Keratinocyte (primary cell): ENCODE data around the gene RIPK3. TPM values are rescaled to one million over a fixed set of nuclear protein-coding genes. Genes with fewer than 3 reads are reported as not detected.

Source experiments
- DNase-seq: peaks from one replicate; pipeline ENCODE4 v3.0.0-alpha.2; 2011; ENCODE audit warnings: low read depth, missing footprints, low spot score
- FAIRE-seq: peaks from 2 replicates; lab custom pipeline; 2011; peaks lifted over from hg19 to GRCh38; lab: Jason Lieb, UNC
- H2AFZ ChIP-seq: 2 replicates; pipeline ENCODE4 v1.6.0; 2012; ENCODE audit warnings: low read length, control low read depth, inconsistent platforms; ENCODE audit not compliant: control insufficient read depth
- H3K27ac ChIP-seq: 2 replicates; pipeline ENCODE4 v1.5.1; 2011; ENCODE audit warnings: low read length; ENCODE audit not compliant: control insufficient read depth, insufficient read depth
- H3K27me3 ChIP-seq: 3 replicates; pipeline ENCODE4 v1.6.0; 2011; ENCODE audit warnings: low read length; ENCODE audit not compliant: control insufficient read depth, insufficient read depth; ENCODE audit errors: extremely low read depth
- H3K36me3 ChIP-seq, 2 experiments: 2 replicates in 1 of 2; 3 replicates in 1 of 2; pipeline ENCODE4 v1.5.1; 2011; ENCODE audit warnings: low read length in 2 of 2, mild to moderate bottlenecking in 1 of 2; ENCODE audit not compliant: control insufficient read depth in 2 of 2, insufficient read depth in 2 of 2; ENCODE audit errors: extremely low read depth in 1 of 2
- H3K4me1 ChIP-seq: 3 replicates; pipeline ENCODE4 v1.5.1; 2011; ENCODE audit warnings: low read length; ENCODE audit not compliant: control insufficient read depth, insufficient read depth; ENCODE audit errors: extremely low read depth
- H3K4me2 ChIP-seq: 3 replicates; pipeline ENCODE4 v1.6.0; 2011; ENCODE audit warnings: low read depth, low read length; ENCODE audit not compliant: control insufficient read depth, insufficient read depth; ENCODE audit errors: extremely low read depth
- H3K4me3 ChIP-seq, 3 experiments: fragments of 200-600 bp in 1 of 3; sonication (generic) in 1 of 3; 2 replicates in 2 of 3; 3 replicates in 1 of 3; pipeline ENCODE4 v1.5.1; 2011 to 2016; ENCODE audit warnings: low read length in 3 of 3, mild to moderate bottlenecking in 3 of 3, control low read depth in 2 of 3, inconsistent platforms in 1 of 3, low read depth in 1 of 3, mixed read lengths in 1 of 3, mixed run types in 1 of 3, moderate library complexity in 1 of 3; ENCODE audit not compliant: control insufficient read depth in 2 of 3, insufficient read depth in 2 of 3; ENCODE audit errors: extremely low read depth in 1 of 3
- H3K79me2 ChIP-seq: 2 replicates; pipeline ENCODE4 v1.6.0; 2012; ENCODE audit warnings: low read length; ENCODE audit not compliant: control insufficient read depth, insufficient read depth
- H3K9ac ChIP-seq: 3 replicates; pipeline ENCODE4 v1.6.0; 2011; ENCODE audit warnings: low read length; ENCODE audit not compliant: control insufficient read depth, insufficient read depth; ENCODE audit errors: extremely low read depth
- H3K9me1 ChIP-seq: 3 replicates; pipeline ENCODE4 v1.6.0; 2011; ENCODE audit warnings: low read length; ENCODE audit not compliant: control insufficient read depth, insufficient read depth; ENCODE audit errors: extremely low read depth
- H3K9me3 ChIP-seq: 2 replicates; pipeline ENCODE4 v1.5.1; 2012; ENCODE audit warnings: low read depth, low read length; ENCODE audit not compliant: control insufficient read depth
- H4K20me1 ChIP-seq: 3 replicates; pipeline ENCODE4 v1.6.0; 2011; ENCODE audit warnings: low read length; ENCODE audit not compliant: control insufficient read depth, insufficient read depth; ENCODE audit errors: extremely low read depth
- CTCF ChIP-seq, 3 experiments: IDR thresholded peaks in 1 of 3; conservative IDR thresholded peaks in 1 of 3; optimal IDR thresholded peaks in 1 of 3; 2 replicates in 2 of 3; 3 replicates in 1 of 3; pipeline versions ENCODE3 to v1.5.1; 2011; ENCODE audit warnings: low read length in 3 of 3, mild to moderate bottlenecking in 3 of 3, moderate library complexity in 2 of 3, control low read depth in 1 of 3, inconsistent platforms in 1 of 3; ENCODE audit not compliant: insufficient read depth in 2 of 3; ENCODE audit errors: extremely low read depth in 1 of 3
- EZH2 ChIP-seq: IDR thresholded peaks from one replicate; pipeline ENCODE4 v1.6.1; 2012; ENCODE audit warnings: inconsistent platforms, mild to moderate bottlenecking, low read length, moderate library complexity
- dilution Hi-C: fragments of 300-500 bp; cut with MboI; formaldehyde crosslinking; loops from one replicate; pipeline ENCODE4 v1.7.0; 2020; ENCODE audit warnings: low sequenced_read_pairs; ENCODE audit not compliant: extremely low pct_ligation_motif_present
- polyA plus RNA-seq, 5 experiments: library from polyadenylated mRNA; depleted of rRNA in 3 of 5; stranded (reverse) in 3 of 5; stranded (forward) in 1 of 5; unstranded in 1 of 5; fragments of >200 nt; gene quantifications; 1 replicate in 1 of 5; 2 replicates in 3 of 5; 3 replicates in 1 of 5; pipeline versions ENCODE4 v1.2.1 to v1.2.3, GENCODE V29; 2011 to 2012; ENCODE audit warnings: missing spikeins in 2 of 5, low read depth in 1 of 5, low replicate concordance in 1 of 5

Gene RIPK3
- polyA plus RNA-seq, 1 donor (not counting 4 experiments of a cell fraction or from before 2014, with no cell fraction given) = 8.0 TPM

GRCh38 chr14:24310265-24310645 lies 29.5 kb downstream of the RIPK3 start:
- Histone ChIP-seq H4K20me1 (no peaks in the 10 kb centered on the region), H3K9me3 (no peaks in the 10 kb centered on the region), H2AFZ (no peak overlapping the region), H3K4me1 (peaks cover 57% of the 10 kb centered on the region), H3K9me1 (no peaks in the 10 kb centered on the region), H3K79me2 (peaks cover 4% of the 10 kb centered on the region), H3K27ac (peak overlapping the region; percentile 35), H3K36me3 (peaks cover 27 to 32% of the 10 kb centered on the region in 2 experiments), H3K9ac (peak overlapping the region; percentile 26), H3K27me3 (no peaks in the 10 kb centered on the region), H3K4me3 (peak overlapping the region; percentile 8 to 18 (median 11)), H3K4me2 (peak overlapping the region; percentile 88)
- TF ChIP-seq CTCF (optimal IDR thresholded peaks at IDR 0.05 in 1 of 3, IDR thresholded peaks at IDR 0.05 in 1 of 3, conservative IDR thresholded peaks at IDR 0.05 in 1 of 3; ENCODE audit: extremely low read depth in 1 of 3, insufficient read depth in 2 of 3, low read length in 3 of 3) (no peak), EZH2 (no peak)
- DNase-seq (no peak), FAIRE-seq (no peak)
- dilution Hi-C loops = no loop called here

- no peak for DNase-seq
- peaks cover 31 to 36% of the 10 kb centered on the region in 2 experiments for H3K36me3 ChIP-seq
- TF ChIP-seq CTCF (optimal IDR thresholded peaks at IDR 0.05 in 1 of 3, IDR thresholded peaks at IDR 0.05 in 1 of 3, conservative IDR thresholded peaks at IDR 0.05 in 1 of 3; ENCODE audit: extremely low read depth in 1 of 3, insufficient read depth in 2 of 3, low read length in 3 of 3) = peak in 2 of 3 experiments; percentile 14 to 31
- no peak for TF ChIP-seq EZH2
- H3K27me3 ChIP-seq = no peaks in the 10 kb centered on the region
- H3K9me1 ChIP-seq = no peaks in the 10 kb centered on the region
- H3K79me2 ChIP-seq = peaks cover 4% of the 10 kb centered on the region
- dilution Hi-C loops = no loop called here
- no peaks in the 10 kb centered on the region for H3K9me3 ChIP-seq
- peak within 1 kb of the TSS; percentile 88 for H3K4me2 ChIP-seq
- H3K4me1 ChIP-seq = peaks cover 52% of the 10 kb centered on the region
- peak within 1 kb of the TSS; percentile 11 to 43 (median 28) for H3K4me3 ChIP-seq
- H2AFZ ChIP-seq = peak within 1 kb of the TSS; percentile 34
- no peaks in the 10 kb centered on the region for H4K20me1 ChIP-seq
- FAIRE-seq = peak; percentile 97
- H3K9ac ChIP-seq = peak within 1 kb of the TSS; percentile 26
- H3K27ac ChIP-seq = peak within 1 kb of the TSS; percentile 35
Observed at GRCh38 chr14:24309538-24310264, 30.1 kb downstream of the RIPK3 start, which contains the start of gene LTB4R2. Gene LTB4R2, plus strand, starts transcription at chr14:24310140. Its CDS starts 525 bp downstream, at chr14:24310665.
